ENCODE data around the gene PPP4R4.

Gene PPP4R4
- 0.75 reads per million for total RNA-seq

GRCh38 chr14:94173885-94174603, at the start of gene PPP4R4:
PPP4R4 (plus strand) TSS chr14:94174322; CDS start chr14:94174466, 144 bp downstream.
- DNase-seq, result peak; percentile 81

- no peak for DNase-seq
Observed at GRCh38 chr14:94124582-94125377, 49.3 kb upstream of the PPP4R4 start.

- DNase-seq, result no peak
Observed at GRCh38 chr14:94125659-94126418, 48.3 kb upstream of the PPP4R4 start.

- no peak for DNase-seq
Observed at GRCh38 chr14:94126419-94126677, 47.8 kb upstream of the PPP4R4 start.

GRCh38 chr14:94126800-94127199, 47.3 kb upstream of the PPP4R4 start:
- no peak for DNase-seq

GRCh38 chr14:94127330-94127729, 46.8 kb upstream of the PPP4R4 start:
- DNase-seq, result no peak

- DNase-seq, result no peak
Observed at GRCh38 chr14:94128216-94128839, 45.8 kb upstream of the PPP4R4 start.

- DNase-seq, result peak; percentile 62
Observed at GRCh38 chr14:94129111-94129757, 44.9 kb upstream of the PPP4R4 start, which contains the start of gene IFI27L2. IFI27L2 (minus strand) TSS chr14:94129604; CDS start chr14:94129564, 40 bp downstream.

GRCh38 chr14:94129758-94130414, 44.2 kb upstream of the PPP4R4 start:
- DNase-seq, result peak; percentile 18

- DNase-seq, result peak; percentile 57
Observed at GRCh38 chr14:94132285-94132887, 41.7 kb upstream of the PPP4R4 start.

- DNase-seq, result no peak
Observed at GRCh38 chr14:94135476-94135875, 38.6 kb upstream of the PPP4R4 start.

GRCh38 chr14:94136575-94137331, 37.4 kb upstream of the PPP4R4 start:
- DNase-seq, result peak; percentile 78

GRCh38 chr14:94138251-94138650, 35.9 kb upstream of the PPP4R4 start:
- no peak for DNase-seq

- no peak for DNase-seq
Observed at GRCh38 chr14:94139006-94139405, 35.1 kb upstream of the PPP4R4 start.

GRCh38 chr14:94139421-94139820, 34.7 kb upstream of the PPP4R4 start:
- DNase-seq, result no peak

GRCh38 chr14:94142247-94142646, 31.9 kb upstream of the PPP4R4 start:
- DNase-seq, result no peak

GRCh38 chr14:94142836-94143235, 31.3 kb upstream of the PPP4R4 start:
- DNase-seq, result no peak

GRCh38 chr14:94143239-94143638, 30.9 kb upstream of the PPP4R4 start:
- DNase-seq, result no peak

GRCh38 chr14:94143711-94144110, 30.4 kb upstream of the PPP4R4 start:
- no peak for DNase-seq

GRCh38 chr14:94144765-94145164, 29.4 kb upstream of the PPP4R4 start:
- no peak for DNase-seq
